Uterus (tissue), 2 donors: Measurements from ENCODE around the gene SND1.

Experiments used
- POLR2A ChIP-seq, 2 donors: fragments of 450-650 bp; IDR thresholded peaks; one replicate each; pipeline ENCODE4 v1.6.1; 2016; ENCODE audit warnings: antibody characterized with exemption in 2 of 2, mild to moderate bottlenecking in 1 of 2, moderate library complexity in 1 of 2
- TF ChIP-seq, protein P1 (sequence below), 4 experiments: fragments of 200-600 bp in 2 of 4; fragments of 450-650 bp in 2 of 4; sonication (generic) in 2 of 4; IDR thresholded peaks; one replicate each; pipeline ENCODE4 v1.5.1; 2016 to 2019; ENCODE audit warnings: antibody characterized with exemption in 4 of 4, mild to moderate bottlenecking in 2 of 4, moderate library complexity in 1 of 4

DNA sequence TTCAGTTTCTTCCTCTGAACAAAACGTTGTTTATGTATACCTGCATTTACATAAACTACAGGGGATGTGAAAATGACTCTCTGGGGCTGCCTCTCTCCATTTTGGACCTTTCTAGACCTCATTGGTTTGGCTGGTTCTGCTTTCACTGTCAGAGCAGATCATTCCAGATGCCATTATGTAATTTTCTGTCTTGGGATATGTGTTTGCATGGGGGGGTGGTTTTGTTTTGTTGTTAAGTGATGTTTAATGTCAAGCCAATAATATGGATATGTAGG lies 206.9 kb downstream of the SND1 start:
- TF ChIP-seq, protein P1, sequence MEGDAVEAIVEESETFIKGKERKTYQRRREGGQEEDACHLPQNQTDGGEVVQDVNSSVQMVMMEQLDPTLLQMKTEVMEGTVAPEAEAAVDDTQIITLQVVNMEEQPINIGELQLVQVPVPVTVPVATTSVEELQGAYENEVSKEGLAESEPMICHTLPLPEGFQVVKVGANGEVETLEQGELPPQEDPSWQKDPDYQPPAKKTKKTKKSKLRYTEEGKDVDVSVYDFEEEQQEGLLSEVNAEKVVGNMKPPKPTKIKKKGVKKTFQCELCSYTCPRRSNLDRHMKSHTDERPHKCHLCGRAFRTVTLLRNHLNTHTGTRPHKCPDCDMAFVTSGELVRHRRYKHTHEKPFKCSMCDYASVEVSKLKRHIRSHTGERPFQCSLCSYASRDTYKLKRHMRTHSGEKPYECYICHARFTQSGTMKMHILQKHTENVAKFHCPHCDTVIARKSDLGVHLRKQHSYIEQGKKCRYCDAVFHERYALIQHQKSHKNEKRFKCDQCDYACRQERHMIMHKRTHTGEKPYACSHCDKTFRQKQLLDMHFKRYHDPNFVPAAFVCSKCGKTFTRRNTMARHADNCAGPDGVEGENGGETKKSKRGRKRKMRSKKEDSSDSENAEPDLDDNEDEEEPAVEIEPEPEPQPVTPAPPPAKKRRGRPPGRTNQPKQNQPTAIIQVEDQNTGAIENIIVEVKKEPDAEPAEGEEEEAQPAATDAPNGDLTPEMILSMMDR (IDR thresholded peaks at IDR 0.05) = no peak
- no peak for TF ChIP-seq POLR2A (IDR thresholded peaks at IDR 0.05)
